Thyroid gland (tissue), 4 donors: ENCODE results near the gene FN3K.

Source experiments
- POLR2A ChIP-seq, 2 donors: fragments of 450-650 bp; IDR thresholded peaks; one replicate each; pipeline ENCODE4 v1.6.1; 2017; ENCODE audit warnings: antibody characterized with exemption in 2 of 2, mild to moderate bottlenecking in 2 of 2, moderate library complexity in 1 of 2
- TF ChIP-seq, protein P1 (sequence below), 6 experiments: fragments of 200-600 bp in 3 of 6; fragments of 450-650 bp in 3 of 6; sonication (generic) in 3 of 6; IDR thresholded peaks; one replicate each; pipeline ENCODE4 v1.5.1; 2016 to 2019; ENCODE audit warnings: antibody characterized with exemption in 6 of 6, mild to moderate bottlenecking in 2 of 6, inconsistent platforms in 1 of 6, moderate library complexity in 1 of 6

DNA sequence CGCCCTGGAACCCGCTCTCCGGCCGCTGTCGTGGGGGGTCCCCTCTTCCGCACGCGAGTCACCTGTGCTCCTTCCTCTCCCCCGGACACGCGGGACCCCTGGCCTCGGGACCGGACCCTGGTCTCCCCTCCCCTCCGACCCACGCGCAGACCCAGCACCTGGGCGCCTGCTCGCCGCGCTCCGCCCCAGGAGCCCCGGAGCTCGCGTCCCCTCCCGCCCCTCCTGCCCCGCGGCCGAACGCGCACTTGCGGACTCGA, 37.7 kb upstream of the FN3K start:
- TF ChIP-seq, protein P1, sequence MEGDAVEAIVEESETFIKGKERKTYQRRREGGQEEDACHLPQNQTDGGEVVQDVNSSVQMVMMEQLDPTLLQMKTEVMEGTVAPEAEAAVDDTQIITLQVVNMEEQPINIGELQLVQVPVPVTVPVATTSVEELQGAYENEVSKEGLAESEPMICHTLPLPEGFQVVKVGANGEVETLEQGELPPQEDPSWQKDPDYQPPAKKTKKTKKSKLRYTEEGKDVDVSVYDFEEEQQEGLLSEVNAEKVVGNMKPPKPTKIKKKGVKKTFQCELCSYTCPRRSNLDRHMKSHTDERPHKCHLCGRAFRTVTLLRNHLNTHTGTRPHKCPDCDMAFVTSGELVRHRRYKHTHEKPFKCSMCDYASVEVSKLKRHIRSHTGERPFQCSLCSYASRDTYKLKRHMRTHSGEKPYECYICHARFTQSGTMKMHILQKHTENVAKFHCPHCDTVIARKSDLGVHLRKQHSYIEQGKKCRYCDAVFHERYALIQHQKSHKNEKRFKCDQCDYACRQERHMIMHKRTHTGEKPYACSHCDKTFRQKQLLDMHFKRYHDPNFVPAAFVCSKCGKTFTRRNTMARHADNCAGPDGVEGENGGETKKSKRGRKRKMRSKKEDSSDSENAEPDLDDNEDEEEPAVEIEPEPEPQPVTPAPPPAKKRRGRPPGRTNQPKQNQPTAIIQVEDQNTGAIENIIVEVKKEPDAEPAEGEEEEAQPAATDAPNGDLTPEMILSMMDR (IDR thresholded peaks at IDR 0.05) = no peak
- TF ChIP-seq POLR2A (IDR thresholded peaks at IDR 0.05) = no peak
